GM12801 (cell line): ENCODE data around the gene KIF1A.

ENCODE experiments used
- TF ChIP-seq, protein P1 (sequence below): IDR thresholded peaks from one replicate; pipeline ENCODE4 v1.5.1; 2011; ENCODE audit warnings: control low read depth; ENCODE audit not compliant: insufficient read length; ENCODE audit errors: extremely low read depth

Gene KIF1A

DNA sequence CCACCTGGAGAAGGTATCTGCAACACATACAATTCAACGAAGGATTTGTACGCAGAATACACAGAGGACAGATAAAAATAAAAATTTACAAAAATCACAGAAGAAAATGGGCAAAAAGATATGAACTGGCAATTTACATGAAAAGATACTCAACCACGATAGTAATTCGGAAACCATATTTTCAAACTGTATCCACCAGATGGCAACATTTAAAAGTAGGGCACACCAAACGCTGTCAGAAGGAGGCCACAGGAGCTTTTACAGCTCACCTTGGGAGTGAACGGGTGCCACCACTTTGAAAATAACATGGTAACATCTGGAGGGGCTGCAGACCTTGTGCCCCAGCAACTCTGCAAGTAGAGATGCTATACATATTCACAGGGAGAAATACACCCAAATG lies 9.8 kb downstream of the KIF1A start:
- TF ChIP-seq, protein P1, sequence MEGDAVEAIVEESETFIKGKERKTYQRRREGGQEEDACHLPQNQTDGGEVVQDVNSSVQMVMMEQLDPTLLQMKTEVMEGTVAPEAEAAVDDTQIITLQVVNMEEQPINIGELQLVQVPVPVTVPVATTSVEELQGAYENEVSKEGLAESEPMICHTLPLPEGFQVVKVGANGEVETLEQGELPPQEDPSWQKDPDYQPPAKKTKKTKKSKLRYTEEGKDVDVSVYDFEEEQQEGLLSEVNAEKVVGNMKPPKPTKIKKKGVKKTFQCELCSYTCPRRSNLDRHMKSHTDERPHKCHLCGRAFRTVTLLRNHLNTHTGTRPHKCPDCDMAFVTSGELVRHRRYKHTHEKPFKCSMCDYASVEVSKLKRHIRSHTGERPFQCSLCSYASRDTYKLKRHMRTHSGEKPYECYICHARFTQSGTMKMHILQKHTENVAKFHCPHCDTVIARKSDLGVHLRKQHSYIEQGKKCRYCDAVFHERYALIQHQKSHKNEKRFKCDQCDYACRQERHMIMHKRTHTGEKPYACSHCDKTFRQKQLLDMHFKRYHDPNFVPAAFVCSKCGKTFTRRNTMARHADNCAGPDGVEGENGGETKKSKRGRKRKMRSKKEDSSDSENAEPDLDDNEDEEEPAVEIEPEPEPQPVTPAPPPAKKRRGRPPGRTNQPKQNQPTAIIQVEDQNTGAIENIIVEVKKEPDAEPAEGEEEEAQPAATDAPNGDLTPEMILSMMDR, result no peak

- TF ChIP-seq, protein P1, result no peak
Observed at GRCh38 chr2:240809276-240809675, 10.7 kb downstream of the KIF1A start.

DNA sequence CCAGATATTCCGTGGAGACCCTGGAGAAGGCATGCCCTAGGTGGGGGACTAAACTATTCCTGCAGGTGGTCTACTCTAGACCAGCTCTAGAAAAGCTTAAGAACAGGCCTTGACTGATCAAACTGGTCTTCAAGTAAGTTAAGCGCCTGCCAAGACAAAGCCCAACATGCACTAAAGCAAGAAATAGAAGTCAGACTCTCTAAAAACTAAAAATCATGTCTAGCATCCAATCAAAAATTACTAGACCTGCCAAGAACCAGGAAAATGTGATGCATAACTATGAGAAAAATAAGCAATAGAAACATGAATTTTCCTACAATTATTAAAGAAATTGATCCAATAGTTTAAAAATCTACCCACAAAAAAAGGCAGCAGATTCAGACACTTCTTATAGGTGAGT lies 13.6 kb downstream of the KIF1A start:
- TF ChIP-seq, protein P1, result no peak

- TF ChIP-seq, protein P1, result no peak
Observed at GRCh38 chr2:240806006-240806405, 14.0 kb downstream of the KIF1A start.

- TF ChIP-seq, protein P1, result no peak
Observed at GRCh38 chr2:240803191-240803590, 16.8 kb downstream of the KIF1A start.

- TF ChIP-seq, protein P1, result no peak
Observed at GRCh38 chr2:240799033-240799820, 20.8 kb downstream of the KIF1A start.

- TF ChIP-seq, protein P1, result no peak
Observed at GRCh38 chr2:240798327-240798905, 21.6 kb downstream of the KIF1A start.
